Testis (tissue), 2 donors: ENCODE results near the gene ZNF618.

Experiments used
- POLR2A ChIP-seq: fragments of 450-650 bp; IDR thresholded peaks from one replicate; pipeline ENCODE4 v1.6.1; 2017; ENCODE audit warnings: antibody characterized with exemption, mild to moderate bottlenecking, moderate library complexity
- TF ChIP-seq, protein P1 (sequence below), 3 experiments: fragments of 450-650 bp in 2 of 3; fragments of 200-600 bp in 1 of 3; sonication (generic) in 1 of 3; IDR thresholded peaks; one replicate each; pipeline ENCODE4 v1.5.1; 2016 to 2019; ENCODE audit warnings: antibody characterized with exemption in 3 of 3, mild to moderate bottlenecking in 2 of 3, moderate library complexity in 1 of 3

- TF ChIP-seq, protein P1, sequence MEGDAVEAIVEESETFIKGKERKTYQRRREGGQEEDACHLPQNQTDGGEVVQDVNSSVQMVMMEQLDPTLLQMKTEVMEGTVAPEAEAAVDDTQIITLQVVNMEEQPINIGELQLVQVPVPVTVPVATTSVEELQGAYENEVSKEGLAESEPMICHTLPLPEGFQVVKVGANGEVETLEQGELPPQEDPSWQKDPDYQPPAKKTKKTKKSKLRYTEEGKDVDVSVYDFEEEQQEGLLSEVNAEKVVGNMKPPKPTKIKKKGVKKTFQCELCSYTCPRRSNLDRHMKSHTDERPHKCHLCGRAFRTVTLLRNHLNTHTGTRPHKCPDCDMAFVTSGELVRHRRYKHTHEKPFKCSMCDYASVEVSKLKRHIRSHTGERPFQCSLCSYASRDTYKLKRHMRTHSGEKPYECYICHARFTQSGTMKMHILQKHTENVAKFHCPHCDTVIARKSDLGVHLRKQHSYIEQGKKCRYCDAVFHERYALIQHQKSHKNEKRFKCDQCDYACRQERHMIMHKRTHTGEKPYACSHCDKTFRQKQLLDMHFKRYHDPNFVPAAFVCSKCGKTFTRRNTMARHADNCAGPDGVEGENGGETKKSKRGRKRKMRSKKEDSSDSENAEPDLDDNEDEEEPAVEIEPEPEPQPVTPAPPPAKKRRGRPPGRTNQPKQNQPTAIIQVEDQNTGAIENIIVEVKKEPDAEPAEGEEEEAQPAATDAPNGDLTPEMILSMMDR (IDR thresholded peaks at IDR 0.05) = no peak
- no peak for TF ChIP-seq POLR2A
Observed at GRCh38 chr9:113952676-113953075, 76.6 kb downstream of the ZNF618 start.
